ENCODE results near the gene GALNT12.

DNA sequence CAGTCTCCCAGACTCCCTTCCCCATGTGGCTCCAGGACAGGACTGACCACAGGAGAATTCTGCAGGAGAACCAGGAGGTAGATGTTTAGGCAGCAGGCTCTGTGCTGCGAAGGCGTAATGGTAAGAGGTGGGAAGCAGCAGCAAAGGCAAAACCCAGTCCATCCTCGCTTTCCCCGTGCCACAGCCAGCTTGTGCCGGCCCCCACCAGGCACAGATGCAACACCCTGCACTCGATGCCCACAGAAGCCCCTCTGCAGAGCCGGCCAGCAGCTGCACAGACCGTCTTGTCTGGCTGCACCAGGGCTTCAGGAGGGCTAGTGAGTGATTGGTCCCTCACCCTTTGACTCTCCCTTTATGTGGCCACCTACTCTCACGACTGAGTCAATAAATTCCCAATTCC lies 39.1 kb upstream of the GALNT12 start:
- TF ChIP-seq, protein P1, sequence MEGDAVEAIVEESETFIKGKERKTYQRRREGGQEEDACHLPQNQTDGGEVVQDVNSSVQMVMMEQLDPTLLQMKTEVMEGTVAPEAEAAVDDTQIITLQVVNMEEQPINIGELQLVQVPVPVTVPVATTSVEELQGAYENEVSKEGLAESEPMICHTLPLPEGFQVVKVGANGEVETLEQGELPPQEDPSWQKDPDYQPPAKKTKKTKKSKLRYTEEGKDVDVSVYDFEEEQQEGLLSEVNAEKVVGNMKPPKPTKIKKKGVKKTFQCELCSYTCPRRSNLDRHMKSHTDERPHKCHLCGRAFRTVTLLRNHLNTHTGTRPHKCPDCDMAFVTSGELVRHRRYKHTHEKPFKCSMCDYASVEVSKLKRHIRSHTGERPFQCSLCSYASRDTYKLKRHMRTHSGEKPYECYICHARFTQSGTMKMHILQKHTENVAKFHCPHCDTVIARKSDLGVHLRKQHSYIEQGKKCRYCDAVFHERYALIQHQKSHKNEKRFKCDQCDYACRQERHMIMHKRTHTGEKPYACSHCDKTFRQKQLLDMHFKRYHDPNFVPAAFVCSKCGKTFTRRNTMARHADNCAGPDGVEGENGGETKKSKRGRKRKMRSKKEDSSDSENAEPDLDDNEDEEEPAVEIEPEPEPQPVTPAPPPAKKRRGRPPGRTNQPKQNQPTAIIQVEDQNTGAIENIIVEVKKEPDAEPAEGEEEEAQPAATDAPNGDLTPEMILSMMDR (IDR thresholded peaks at IDR 0.05) = no peak
- no peak for TF ChIP-seq POLR2A (IDR thresholded peaks at IDR 0.05)

All from esophagus squamous epithelium (tissue), 4 donors.